ENCODE results near the gene TMEM51.

Gene TMEM51

GRCh38 chr1:15117671-15118325 is 35.7 kb upstream of the TMEM51 start:
- Histone ChIP-seq H3K27ac (ENCODE audit: low read depth, low read length) (no peak overlapping the region), H3K4me1 (ENCODE audit: control insufficient read depth, insufficient read depth, low read length) (no peaks in the 10 kb centered on the region), H3K4me3 (ENCODE audit: low read length) (no peak overlapping the region), H3K9ac (ENCODE audit: low read length) (no peak overlapping the region), H3K36me3 (ENCODE audit: control insufficient read depth, insufficient read depth, low read length) (no peaks in the 10 kb centered on the region), H3K27me3 (ENCODE audit: control insufficient read depth, insufficient read depth, low read length) (no peaks in the 10 kb centered on the region)

DNA sequence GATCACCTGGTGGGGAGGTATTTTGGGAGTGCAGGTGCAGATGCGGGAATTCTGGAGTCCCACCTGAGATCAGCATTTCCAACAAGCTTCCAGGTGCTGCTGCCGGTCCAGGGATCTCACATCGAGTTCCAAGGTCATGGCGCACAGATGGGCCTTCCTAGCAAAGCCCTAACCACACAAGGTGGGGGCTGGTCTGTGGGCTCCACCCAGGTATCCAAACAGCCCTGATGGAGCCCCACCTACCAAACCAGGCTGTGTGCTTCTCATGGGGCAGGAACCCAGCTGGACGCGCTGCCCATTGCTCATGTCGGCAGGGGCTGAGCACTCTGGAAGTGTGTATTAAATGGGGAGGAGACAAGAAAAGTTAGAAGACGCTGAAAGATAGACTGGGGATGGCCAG is 35.0 kb upstream of the TMEM51 start:
- H3K27ac ChIP-seq (ENCODE audit: low read depth, low read length): no peak overlapping the region
- H3K36me3 ChIP-seq (ENCODE audit: control insufficient read depth, insufficient read depth, low read length): no peaks in the 10 kb centered on the region
- H3K9ac ChIP-seq (ENCODE audit: low read length): no peak overlapping the region
- H3K27me3 ChIP-seq (ENCODE audit: control insufficient read depth, insufficient read depth, low read length): no peaks in the 10 kb centered on the region
- no peaks in the 10 kb centered on the region for H3K4me1 ChIP-seq (ENCODE audit: control insufficient read depth, insufficient read depth, low read length)
- no peak overlapping the region for H3K4me3 ChIP-seq (ENCODE audit: low read length)

GRCh38 chr1:15120251-15120945 is 33.1 kb upstream of the TMEM51 start:
- H3K4me3 ChIP-seq (ENCODE audit: low read length): no peak overlapping the region
- H3K9ac ChIP-seq (ENCODE audit: low read length): no peak overlapping the region
- H3K27ac ChIP-seq (ENCODE audit: low read depth, low read length): no peak overlapping the region
- H3K27me3 ChIP-seq (ENCODE audit: control insufficient read depth, insufficient read depth, low read length): no peaks in the 10 kb centered on the region
- H3K4me1 ChIP-seq (ENCODE audit: control insufficient read depth, insufficient read depth, low read length): no peaks in the 10 kb centered on the region
- no peaks in the 10 kb centered on the region for H3K36me3 ChIP-seq (ENCODE audit: control insufficient read depth, insufficient read depth, low read length)

- H3K4me1 ChIP-seq (ENCODE audit: control insufficient read depth, insufficient read depth, low read length): no peaks in the 10 kb centered on the region
- no peaks in the 10 kb centered on the region for H3K27me3 ChIP-seq (ENCODE audit: control insufficient read depth, insufficient read depth, low read length)
- no peak overlapping the region for H3K27ac ChIP-seq (ENCODE audit: low read depth, low read length)
- no peaks in the 10 kb centered on the region for H3K36me3 ChIP-seq (ENCODE audit: control insufficient read depth, insufficient read depth, low read length)
- H3K4me3 ChIP-seq (ENCODE audit: low read length): no peak overlapping the region
- H3K9ac ChIP-seq (ENCODE audit: low read length): no peak overlapping the region
Observed at GRCh38 chr1:15122331-15122730, 31.2 kb upstream of the TMEM51 start.

GRCh38 chr1:15123270-15123669 is 30.3 kb upstream of the TMEM51 start:
- Histone ChIP-seq H3K4me1 (ENCODE audit: control insufficient read depth, insufficient read depth, low read length) (no peaks in the 10 kb centered on the region), H3K9ac (ENCODE audit: low read length) (no peak overlapping the region), H3K4me3 (ENCODE audit: low read length) (no peak overlapping the region), H3K36me3 (ENCODE audit: control insufficient read depth, insufficient read depth, low read length) (no peaks in the 10 kb centered on the region), H3K27ac (ENCODE audit: low read depth, low read length) (no peak overlapping the region), H3K27me3 (ENCODE audit: control insufficient read depth, insufficient read depth, low read length) (no peaks in the 10 kb centered on the region)

DNA sequence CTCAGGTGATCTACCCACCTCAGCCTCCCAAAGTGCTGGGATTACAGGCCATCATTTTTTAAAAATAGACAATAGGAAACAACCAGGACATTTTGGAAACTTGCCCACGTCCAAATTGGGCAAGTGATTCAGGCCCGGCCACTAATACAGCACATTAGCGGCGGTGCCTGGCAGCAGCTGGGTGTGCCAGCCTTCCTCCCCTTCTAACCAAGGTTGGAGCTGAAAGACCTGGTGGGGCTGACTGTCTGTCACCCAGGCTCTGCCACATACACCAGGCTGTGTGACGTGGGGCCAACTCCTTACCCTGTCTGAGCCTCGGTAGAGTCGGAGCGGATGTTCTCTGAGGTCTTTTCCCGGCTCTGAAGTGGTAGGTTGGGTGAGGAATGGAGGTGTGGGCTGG is 29.6 kb upstream of the TMEM51 start:
- Histone ChIP-seq H3K27me3 (ENCODE audit: control insufficient read depth, insufficient read depth, low read length) (no peaks in the 10 kb centered on the region), H3K9ac (ENCODE audit: low read length) (no peak overlapping the region), H3K36me3 (ENCODE audit: control insufficient read depth, insufficient read depth, low read length) (no peaks in the 10 kb centered on the region), H3K4me1 (ENCODE audit: control insufficient read depth, insufficient read depth, low read length) (no peaks in the 10 kb centered on the region), H3K27ac (ENCODE audit: low read depth, low read length) (no peak overlapping the region), H3K4me3 (ENCODE audit: low read length) (no peak overlapping the region)

- no peak overlapping the region for H3K4me3 ChIP-seq (ENCODE audit: low read length)
- H3K4me1 ChIP-seq (ENCODE audit: control insufficient read depth, insufficient read depth, low read length): no peaks in the 10 kb centered on the region
- H3K27ac ChIP-seq (ENCODE audit: low read depth, low read length): no peak overlapping the region
- no peak overlapping the region for H3K9ac ChIP-seq (ENCODE audit: low read length)
- no peaks in the 10 kb centered on the region for H3K36me3 ChIP-seq (ENCODE audit: control insufficient read depth, insufficient read depth, low read length)
- no peaks in the 10 kb centered on the region for H3K27me3 ChIP-seq (ENCODE audit: control insufficient read depth, insufficient read depth, low read length)
Observed at GRCh38 chr1:15124362-15125100, 29.0 kb upstream of the TMEM51 start.

- H3K4me1 ChIP-seq (ENCODE audit: control insufficient read depth, insufficient read depth, low read length): no peaks in the 10 kb centered on the region
- no peaks in the 10 kb centered on the region for H3K27me3 ChIP-seq (ENCODE audit: control insufficient read depth, insufficient read depth, low read length)
- no peak overlapping the region for H3K9ac ChIP-seq (ENCODE audit: low read length)
- no peaks in the 10 kb centered on the region for H3K36me3 ChIP-seq (ENCODE audit: control insufficient read depth, insufficient read depth, low read length)
- H3K4me3 ChIP-seq (ENCODE audit: low read length): no peak overlapping the region
- no peak overlapping the region for H3K27ac ChIP-seq (ENCODE audit: low read depth, low read length)
Observed at GRCh38 chr1:15125101-15125745, 28.3 kb upstream of the TMEM51 start.

GRCh38 chr1:15128077-15128476 is 25.5 kb upstream of the TMEM51 start:
- Histone ChIP-seq H3K9ac (ENCODE audit: low read length) (no peak overlapping the region), H3K27me3 (ENCODE audit: control insufficient read depth, insufficient read depth, low read length) (no peaks in the 10 kb centered on the region), H3K36me3 (ENCODE audit: control insufficient read depth, insufficient read depth, low read length) (no peaks in the 10 kb centered on the region), H3K27ac (ENCODE audit: low read depth, low read length) (no peak overlapping the region), H3K4me3 (ENCODE audit: low read length) (no peak overlapping the region), H3K4me1 (ENCODE audit: control insufficient read depth, insufficient read depth, low read length) (no peaks in the 10 kb centered on the region)

GRCh38 chr1:15128520-15129313 is 24.8 kb upstream of the TMEM51 start:
- Histone ChIP-seq H3K27me3 (ENCODE audit: control insufficient read depth, insufficient read depth, low read length) (no peaks in the 10 kb centered on the region), H3K27ac (ENCODE audit: low read depth, low read length) (no peak overlapping the region), H3K36me3 (ENCODE audit: control insufficient read depth, insufficient read depth, low read length) (no peaks in the 10 kb centered on the region), H3K4me1 (ENCODE audit: control insufficient read depth, insufficient read depth, low read length) (no peaks in the 10 kb centered on the region), H3K4me3 (ENCODE audit: low read length) (no peak overlapping the region), H3K9ac (ENCODE audit: low read length) (no peak overlapping the region)

DNA sequence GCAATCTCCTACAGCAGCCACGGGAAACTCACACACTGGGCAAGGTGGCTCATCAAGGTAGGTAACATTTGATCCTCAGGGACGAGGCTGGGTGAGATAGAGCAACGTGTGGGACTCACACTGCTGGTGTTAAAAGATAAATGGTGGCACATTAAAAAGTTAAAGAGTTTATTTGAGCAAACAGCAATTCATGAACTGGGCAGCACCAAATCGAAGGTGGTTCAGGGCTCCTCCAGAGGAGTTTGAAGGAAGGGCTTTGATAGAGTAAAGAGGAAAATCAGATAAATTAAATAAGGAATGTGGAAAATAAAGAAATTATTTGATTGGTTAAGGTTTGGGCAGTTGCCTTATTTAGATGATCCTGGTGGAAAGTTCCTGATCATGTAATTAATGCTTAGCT is 23.6 kb upstream of the TMEM51 start:
- no peak overlapping the region for H3K27ac ChIP-seq (ENCODE audit: low read depth, low read length)
- no peak overlapping the region for H3K9ac ChIP-seq (ENCODE audit: low read length)
- H3K4me1 ChIP-seq (ENCODE audit: control insufficient read depth, insufficient read depth, low read length): no peaks in the 10 kb centered on the region
- no peaks in the 10 kb centered on the region for H3K27me3 ChIP-seq (ENCODE audit: control insufficient read depth, insufficient read depth, low read length)
- no peak overlapping the region for H3K4me3 ChIP-seq (ENCODE audit: low read length)
- no peaks in the 10 kb centered on the region for H3K36me3 ChIP-seq (ENCODE audit: control insufficient read depth, insufficient read depth, low read length)

GRCh38 chr1:15130607-15131006 is 22.9 kb upstream of the TMEM51 start:
- Histone ChIP-seq H3K4me3 (ENCODE audit: low read length) (no peak overlapping the region), H3K9ac (ENCODE audit: low read length) (no peak overlapping the region), H3K4me1 (ENCODE audit: control insufficient read depth, insufficient read depth, low read length) (no peaks in the 10 kb centered on the region), H3K27ac (ENCODE audit: low read depth, low read length) (no peak overlapping the region), H3K36me3 (ENCODE audit: control insufficient read depth, insufficient read depth, low read length) (no peaks in the 10 kb centered on the region), H3K27me3 (ENCODE audit: control insufficient read depth, insufficient read depth, low read length) (no peaks in the 10 kb centered on the region)
